Spleen (tissue), 11 donors: ENCODE data around the gene AP1G2. TPM values are rescaled to one million over a fixed set of nuclear protein-coding genes. Genes with fewer than 3 reads are reported as not detected.
A peak's percentile ranks its signal among the peaks of the same experiment; 100 is the strongest.

Experiments used
- DNase-seq: peaks from one replicate; pipeline ENCODE4 v3.0.0-alpha.2; 2020
- H3K27ac ChIP-seq, 8 donors: fragments of 200-600 bp; sonication (generic) in 7 of 8; 1 replicate in 4 of 8; 2 replicates in 4 of 8; pipeline versions ENCODE4 v1.5.0 to v1.8.0; 2016 to 2021; ENCODE audit warnings: inconsistent platforms in 4 of 8, mild to moderate bottlenecking in 4 of 8, moderate library complexity in 1 of 8
- H3K27me3 ChIP-seq, 7 donors: fragments of 200-600 bp; sonication (generic) in 6 of 7; replicated peaks in 1 of 7; 1 replicate in 4 of 7; 2 replicates in 3 of 7; pipeline versions ENCODE4 v1.5.0 to v1.8.0; 2016 to 2021; ENCODE audit warnings: inconsistent platforms in 3 of 7, mild to moderate bottlenecking in 1 of 7
- H3K36me3 ChIP-seq, 6 donors: fragments of 200-600 bp; sonication (generic) in 5 of 6; 1 replicate in 4 of 6; 2 replicates in 2 of 6; pipeline versions ENCODE4 v1.5.0 to v1.8.0; 2016 to 2021; ENCODE audit warnings: inconsistent platforms in 2 of 6
- H3K4me1 ChIP-seq, 6 donors: fragments of 200-600 bp; sonication (generic) in 5 of 6; 1 replicate in 3 of 6; 2 replicates in 3 of 6; pipeline versions ENCODE4 v1.5.0 to v1.8.0; 2016 to 2021; ENCODE audit warnings: inconsistent platforms in 3 of 6
- H3K4me3 ChIP-seq, 8 donors: fragments of 200-600 bp; sonication (generic) in 7 of 8; 1 replicate in 4 of 8; 2 replicates in 4 of 8; pipeline versions ENCODE4 v1.5.0 to v1.8.0; 2016 to 2021; ENCODE audit warnings: inconsistent platforms in 4 of 8, mild to moderate bottlenecking in 4 of 8, moderate library complexity in 2 of 8
- H3K9me3 ChIP-seq, 8 donors: fragments of 200-600 bp; sonication (generic) in 7 of 8; 1 replicate in 4 of 8; 2 replicates in 4 of 8; pipeline versions ENCODE4 v1.5.0 to v1.8.0; 2016 to 2021; ENCODE audit warnings: inconsistent platforms in 4 of 8
- POLR2A ChIP-seq, 3 donors: fragments of 450-650 bp; IDR thresholded peaks; one replicate each; pipeline ENCODE4 v1.5.1; 2017; ENCODE audit warnings: antibody characterized with exemption in 3 of 3, mild to moderate bottlenecking in 1 of 3
- POLR2AphosphoS5 ChIP-seq, 3 donors: sonication (generic); formaldehyde crosslinking; IDR thresholded peaks; one replicate each; pipeline ENCODE4 v1.5.1; 2017; ENCODE audit warnings: antibody characterized with exemption in 3 of 3
- WGBS, 5 donors: extraction: QIAGEN DNeasy Blood & Tissue Kit in 3 of 5; methylation state at CpG; one replicate each; pipeline versions ENCODE4 v1.1.5 to v1.1.7; 2013 to 2018; 5-methylcytosine and 5-hydroxymethylcytosine counted together
- intact Hi-C: fragments of 100-400 bp; cut with DNase I; formaldehyde crosslinking; loops from one replicate; pipeline ENCODE4 v1.15.0; 2023; ENCODE audit warnings: low total_unique reads
- polyA plus RNA-seq, 3 donors: library from polyadenylated mRNA; stranded (reverse); fragments of 200-250 nt; gene quantifications; one replicate each; pipeline ENCODE4 v1.2.1, GENCODE V29; 2013
- total RNA-seq, 7 donors: library from RNA; depleted of rRNA in 3 of 7; stranded (reverse); fragments of >200 nt in 3 of 7; fragmentation: NEBNext Ultra II Directional in 4 of 7; extraction: Animal tissue kit (Norgen Biotek cat#: 25700) in 4 of 7; gene quantifications; one replicate each; pipeline versions ENCODE4 v1.1.0 to v1.2.1, GENCODE V29; 2016 to 2021
- TF ChIP-seq, protein P1 (sequence below), 11 experiments: fragments of 200-600 bp in 7 of 11; fragments of 450-650 bp in 4 of 11; sonication (generic) in 4 of 11; IDR thresholded peaks in 8 of 11; conservative IDR thresholded peaks in 3 of 11; 1 replicate in 7 of 11; 2 replicates in 4 of 11; pipeline versions ENCODE4 v1.4.0 to v1.8.0; 2016 to 2021; ENCODE audit warnings: antibody characterized with exemption in 11 of 11, inconsistent platforms in 4 of 11, mild to moderate bottlenecking in 1 of 11
- donor health status: healthy with polysubstance abuse.
- donor health status: DM: no; HTN: no; CAD: no; lungs with moderate emphysema.
- donor health status: DM: no; HTN: no; CAD: no.
- donor health status: Bipolar disorder and iron deficiency.
- donor health status: healthy.
- donor health status: DM: no; HTN: no; CAD: no.
- donor health status: DM: yes; HTN: yes; CAD: no.

Gene AP1G2
- total and polyA plus RNA-seq, 10 donors, result 126 to 267 (median 187) TPM

DNA sequence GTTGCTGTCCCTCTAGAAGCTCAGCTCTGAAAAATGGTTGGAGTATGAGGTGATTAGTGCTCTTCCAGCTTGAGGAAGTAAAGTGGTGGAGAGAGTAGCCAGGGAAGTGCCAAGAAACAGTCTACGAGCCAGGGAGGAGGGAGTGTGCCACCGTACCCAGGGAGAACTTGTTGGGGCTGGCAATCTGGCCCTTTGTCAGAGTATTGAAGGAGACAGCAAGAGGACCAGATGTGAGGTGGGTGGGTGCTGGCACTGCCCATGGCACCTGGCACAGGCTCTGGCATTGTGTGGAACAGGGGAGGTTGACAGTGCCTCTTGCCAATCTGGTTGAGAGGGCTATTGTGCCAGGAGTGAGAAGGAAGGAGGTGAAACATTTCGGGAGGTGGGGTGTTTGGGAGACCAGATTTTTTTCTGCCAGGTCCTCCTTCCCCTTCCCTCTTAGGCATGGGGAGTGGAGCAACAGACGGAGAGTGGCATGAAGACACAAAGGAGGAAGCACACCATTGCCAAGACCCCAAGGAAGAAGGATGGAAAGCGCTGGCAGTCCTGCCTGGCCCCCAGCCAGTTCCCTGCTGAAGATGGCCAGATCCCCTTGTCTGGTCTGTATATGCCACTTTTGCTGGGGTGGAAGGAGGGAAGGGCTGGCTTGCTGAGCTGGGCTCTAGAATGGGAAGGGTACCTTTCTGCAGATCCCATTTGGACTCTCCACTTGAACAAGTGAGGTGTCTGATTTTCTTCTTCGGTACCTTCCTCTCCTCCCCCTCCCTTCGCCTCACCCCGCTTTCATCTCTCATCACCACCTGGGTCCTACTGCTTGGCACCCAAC lies 53.6 kb downstream of the AP1G2 start:
- Histone ChIP-seq H3K27me3 (no peaks in the 10 kb centered on the region), H3K9me3 (no peaks in the 10 kb centered on the region), H3K4me1 (peaks cover 0 to 9% (median 0%) of the 10 kb centered on the region in 6 donors), H3K36me3 (peaks cover 0 to 12% (median 2%) of the 10 kb centered on the region in 6 donors), H3K4me3 (no peak overlapping the region), H3K27ac (no peak overlapping the region)
- TF ChIP-seq, protein P1, sequence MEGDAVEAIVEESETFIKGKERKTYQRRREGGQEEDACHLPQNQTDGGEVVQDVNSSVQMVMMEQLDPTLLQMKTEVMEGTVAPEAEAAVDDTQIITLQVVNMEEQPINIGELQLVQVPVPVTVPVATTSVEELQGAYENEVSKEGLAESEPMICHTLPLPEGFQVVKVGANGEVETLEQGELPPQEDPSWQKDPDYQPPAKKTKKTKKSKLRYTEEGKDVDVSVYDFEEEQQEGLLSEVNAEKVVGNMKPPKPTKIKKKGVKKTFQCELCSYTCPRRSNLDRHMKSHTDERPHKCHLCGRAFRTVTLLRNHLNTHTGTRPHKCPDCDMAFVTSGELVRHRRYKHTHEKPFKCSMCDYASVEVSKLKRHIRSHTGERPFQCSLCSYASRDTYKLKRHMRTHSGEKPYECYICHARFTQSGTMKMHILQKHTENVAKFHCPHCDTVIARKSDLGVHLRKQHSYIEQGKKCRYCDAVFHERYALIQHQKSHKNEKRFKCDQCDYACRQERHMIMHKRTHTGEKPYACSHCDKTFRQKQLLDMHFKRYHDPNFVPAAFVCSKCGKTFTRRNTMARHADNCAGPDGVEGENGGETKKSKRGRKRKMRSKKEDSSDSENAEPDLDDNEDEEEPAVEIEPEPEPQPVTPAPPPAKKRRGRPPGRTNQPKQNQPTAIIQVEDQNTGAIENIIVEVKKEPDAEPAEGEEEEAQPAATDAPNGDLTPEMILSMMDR (IDR thresholded peaks at IDR 0.05 in 8 of 11, conservative IDR thresholded peaks at IDR 0.05 in 3 of 11), result no peak
- no peak for TF ChIP-seq POLR2AphosphoS5 (IDR thresholded peaks at IDR 0.05)
- TF ChIP-seq POLR2A (IDR thresholded peaks at IDR 0.05), result no peak
- no peak for DNase-seq
- intact Hi-C loops, result no loop called here
- WGBS, 5 donors, result 82 to 89% (median 87%) methylated on average over 8 of the region's 8 CpGs

DNA sequence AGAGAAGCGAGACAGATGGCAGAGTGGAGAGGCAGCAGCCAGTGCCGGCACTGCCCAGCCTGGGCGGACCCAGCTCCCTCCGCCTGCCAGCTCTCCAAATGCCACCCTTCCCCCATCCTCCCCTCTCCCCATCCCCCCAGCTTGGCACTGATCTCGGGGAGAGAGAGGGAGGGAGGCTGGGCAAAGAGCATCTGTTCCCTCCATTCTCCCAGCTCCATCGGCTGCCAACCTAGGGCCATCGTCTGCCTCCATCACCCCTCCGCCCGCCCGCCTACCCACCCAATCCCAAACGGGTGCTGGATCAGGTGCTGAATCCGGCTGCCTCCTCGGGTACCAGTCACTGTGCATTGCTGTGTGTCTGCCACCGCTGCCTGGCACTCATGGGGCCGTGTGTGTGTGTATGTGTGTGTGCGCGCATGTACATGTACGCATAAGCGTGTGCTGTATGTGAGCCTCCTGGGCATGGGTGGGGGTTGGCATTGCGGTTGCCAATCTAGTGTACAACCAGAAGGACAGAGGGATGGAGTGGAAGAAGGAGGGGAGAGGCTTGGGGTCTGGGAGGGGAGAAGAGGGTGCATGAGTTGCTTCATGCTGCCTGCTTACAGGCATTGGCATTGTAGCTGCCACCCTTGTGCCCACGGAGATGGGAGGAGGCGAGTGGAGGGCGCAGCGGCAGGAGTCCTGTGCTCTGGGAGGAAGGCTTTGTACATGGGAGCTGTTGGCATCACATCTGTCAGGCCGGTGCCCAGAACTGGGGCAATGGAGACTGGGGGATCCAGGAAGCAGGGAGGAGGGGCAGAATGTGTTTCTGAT lies 54.4 kb downstream of the AP1G2 start:
- no peak overlapping the region for H3K27ac ChIP-seq
- H3K9me3 ChIP-seq, result no peaks in the 10 kb centered on the region
- no peaks in the 10 kb centered on the region for H3K27me3 ChIP-seq
- no peak for TF ChIP-seq POLR2AphosphoS5 (IDR thresholded peaks at IDR 0.05)
- TF ChIP-seq, protein P1 (IDR thresholded peaks at IDR 0.05 in 8 of 11, conservative IDR thresholded peaks at IDR 0.05 in 3 of 11), result no peak
- no peak for TF ChIP-seq POLR2A (IDR thresholded peaks at IDR 0.05)
- H3K4me1 ChIP-seq, result peaks cover 0 to 9% (median 0%) of the 10 kb centered on the region in 6 donors
- intact Hi-C loops, result no loop called here
- DNase-seq, result no peak
- peaks cover 0 to 7% (median 2%) of the 10 kb centered on the region in 6 donors for H3K36me3 ChIP-seq
- 87 to 91% (median 89%) methylated on average over 24 to 25 of the region's 25 CpGs for WGBS, 5 donors
- no peak overlapping the region for H3K4me3 ChIP-seq

DNA sequence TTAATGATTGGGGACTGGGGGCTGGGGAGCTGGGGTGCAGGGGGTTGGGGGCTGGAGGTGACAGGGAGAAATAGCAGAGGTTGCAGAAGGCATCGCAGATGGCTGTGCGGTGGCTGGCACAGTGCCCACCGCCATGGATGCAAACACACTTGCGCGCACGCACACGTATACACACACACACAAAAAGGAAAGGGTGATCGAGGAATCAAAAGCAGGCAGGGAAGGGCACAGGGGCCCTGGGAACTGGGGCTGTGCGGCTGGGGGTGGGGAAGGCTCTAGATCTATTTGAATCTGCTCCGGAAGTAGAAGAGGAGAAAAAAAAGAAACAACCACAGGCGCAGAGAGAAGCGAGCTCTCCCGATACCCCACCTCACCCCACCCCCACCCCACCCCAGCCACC lies 55.4 kb downstream of the AP1G2 start:
- H3K4me3 ChIP-seq, result peak overlapping the region in 1 of 8 donors; percentile 45
- 40 to 47% (median 44%) methylated on average over 13 of the region's 13 CpGs for WGBS, 5 donors
- no peaks in the 10 kb centered on the region for H3K27me3 ChIP-seq
- no peak overlapping the region for H3K27ac ChIP-seq
- intact Hi-C loops, result no loop called here
- H3K36me3 ChIP-seq, result peaks cover 0 to 11% (median 2%) of the 10 kb centered on the region in 6 donors
- no peak for DNase-seq
- TF ChIP-seq, protein P1 (IDR thresholded peaks at IDR 0.05 in 8 of 11, conservative IDR thresholded peaks at IDR 0.05 in 3 of 11), result no peak
- TF ChIP-seq POLR2A (IDR thresholded peaks at IDR 0.05), result no peak
- no peak for TF ChIP-seq POLR2AphosphoS5 (IDR thresholded peaks at IDR 0.05)
- H3K4me1 ChIP-seq, result peaks cover 0 to 9% (median 0%) of the 10 kb centered on the region in 6 donors
- H3K9me3 ChIP-seq, result no peaks in the 10 kb centered on the region

Other genes with a start within 250 kb of the AP1G2 start
- 100 to 1,000 TPM in 4 of 7 donors, 10 to 100 TPM in 3; 52.1 to 152 (median 132) TPM for gene PABPN1, start 246.3 kb downstream of the AP1G2 start, total RNA-seq
- 100 to 1,000 TPM; 118 to 146 (median 132) TPM for gene PABPN1, start 246.3 kb downstream of the AP1G2 start, polyA plus RNA-seq
- gene SLC22A17, start 214.9 kb downstream of the AP1G2 start, total RNA-seq, result 10 to 100 TPM in 2 of 7 donors, 1 to 10 TPM in 5; 7.1 to 13.7 (median 8.3) TPM
- gene SLC22A17, start 214.9 kb downstream of the AP1G2 start, polyA plus RNA-seq, result 1 to 10 TPM; 5.1 to 7.1 (median 6.3) TPM
- gene EFS, start 202.6 kb downstream of the AP1G2 start, total RNA-seq, result 1 to 10 TPM; 2.6 to 6.7 (median 4.4) TPM
- 1 to 10 TPM; 1.8 to 4.3 (median 2.7) TPM for gene EFS, start 202.6 kb downstream of the AP1G2 start, polyA plus RNA-seq
- not detected for gene IL25, start 195.0 kb downstream of the AP1G2 start, total RNA-seq
- not detected for gene IL25, start 195.0 kb downstream of the AP1G2 start, polyA plus RNA-seq
- gene CMTM5, start 190.7 kb downstream of the AP1G2 start, total RNA-seq, result 10 to 100 TPM in 1 of 7 donors, 1 to 10 TPM in 6; 2.1 to 13.0 (median 4.3) TPM
- gene CMTM5, start 190.7 kb downstream of the AP1G2 start, polyA plus RNA-seq, result 1 to 10 TPM; 1.3 to 4.1 (median 2.7) TPM
- gene MYH6, start 159.5 kb downstream of the AP1G2 start, total RNA-seq, result under 1 TPM in 1 of 7 donors, not detected in 6; 0.82 TPM
- under 1 TPM; 0.35 to 0.44 (median 0.37) TPM for gene MYH6, start 159.5 kb downstream of the AP1G2 start, polyA plus RNA-seq
- gene MYH7, start 132.1 kb downstream of the AP1G2 start, total RNA-seq, result under 1 TPM in 1 of 7 donors, not detected in 6; 0.09 TPM
- gene MYH7, start 132.1 kb downstream of the AP1G2 start, polyA plus RNA-seq, result under 1 TPM; 0.06 to 0.65 (median 0.12) TPM
- gene NGDN, start 98.1 kb downstream of the AP1G2 start, total RNA-seq, result 10 to 100 TPM; 32.7 to 62.7 (median 40.0) TPM
- gene NGDN, start 98.1 kb downstream of the AP1G2 start, polyA plus RNA-seq, result 10 to 100 TPM; 39.6 to 48.5 (median 40.6) TPM
- 1 to 10 TPM in 5 of 7 donors, under 1 TPM in 2; 0.42 to 2.9 (median 1.5) TPM for gene ZFHX2, start 16.0 kb downstream of the AP1G2 start, total RNA-seq
- gene ZFHX2, start 16.0 kb downstream of the AP1G2 start, polyA plus RNA-seq, result under 1 TPM; 0.09 to 0.35 (median 0.11) TPM
- gene THTPA, start 11.5 kb downstream of the AP1G2 start, total RNA-seq, result 10 to 100 TPM; 16.8 to 25.4 (median 18.6) TPM
- 10 to 100 TPM in 1 of 3 donors, 1 to 10 TPM in 2; 4.5 to 14.2 (median 8.9) TPM for gene THTPA, start 11.5 kb downstream of the AP1G2 start, polyA plus RNA-seq
- gene JPH4, start 11.0 kb upstream of the AP1G2 start, total RNA-seq, result 10 to 100 TPM in 2 of 7 donors, 1 to 10 TPM in 5; 1.2 to 17.3 (median 5.8) TPM
- under 1 TPM; 0.70 to 0.93 (median 0.93) TPM for gene JPH4, start 11.0 kb upstream of the AP1G2 start, polyA plus RNA-seq
- gene DHRS2, start 68.6 kb upstream of the AP1G2 start, total RNA-seq, result 10 to 100 TPM in 6 of 7 donors, 1 to 10 TPM in 1; 3.3 to 30.6 (median 14.5) TPM
- gene DHRS2, start 68.6 kb upstream of the AP1G2 start, polyA plus RNA-seq, result 10 to 100 TPM in 2 of 3 donors, 1 to 10 TPM in 1; 8.3 to 17.1 (median 13.7) TPM